Fibroblast of skin of back (primary cell): ENCODE measurements around the gene BMP8A.
A peak's percentile ranks its signal among the peaks of the same experiment; 100 is the strongest.
"Not testable (repeated sequence)": the region's sequence is repeated elsewhere in the genome, so short reads cannot be mapped to it uniquely, and the experiment has no call there.

Experiments used
- DNase-seq: peaks from one replicate; pipeline ENCODE4 v3.0.0-alpha.2; 2013

The BMP8A gene

GRCh38 chr1:39483276-39483675 is 8.2 kb upstream of the BMP8A start:
- DNase-seq: no peak

- no peak for DNase-seq
Observed at GRCh38 chr1:39484564-39484963, 6.9 kb upstream of the BMP8A start.

DNA sequence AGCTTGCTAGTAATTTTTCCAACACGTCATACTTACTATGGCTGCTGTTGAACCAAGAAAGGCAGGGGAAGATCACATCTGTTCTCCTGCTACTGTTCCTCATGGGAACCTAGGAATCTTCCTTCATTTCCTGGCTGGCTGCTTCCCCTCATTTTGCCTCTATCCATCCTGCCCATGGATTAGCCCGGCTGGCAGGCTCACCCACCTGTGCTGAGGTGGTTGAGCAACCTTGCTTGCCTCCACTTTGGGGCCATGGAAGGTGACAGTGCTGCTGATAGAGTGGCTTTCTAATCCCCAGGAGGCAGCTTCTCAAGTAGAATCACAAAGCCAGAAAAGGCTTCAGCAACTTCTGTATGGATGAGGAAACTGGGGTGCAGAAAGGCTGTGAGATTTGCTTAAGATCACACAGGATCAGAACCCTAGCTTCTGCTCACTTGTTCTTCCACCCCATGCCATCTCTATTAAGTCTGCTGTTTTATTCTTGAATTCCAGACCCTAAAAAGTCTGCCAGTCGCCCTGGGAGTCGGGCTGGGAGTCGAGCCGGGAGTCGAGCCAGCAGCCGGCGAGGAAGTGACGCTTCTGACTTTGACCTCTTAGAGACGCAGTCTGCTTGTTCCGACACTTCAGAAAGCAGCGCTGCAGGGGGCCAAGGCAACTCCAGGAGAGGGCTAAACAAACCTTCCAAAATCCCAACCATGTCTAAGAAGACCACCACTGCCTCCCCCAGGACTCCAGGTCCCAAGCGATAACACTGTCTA is 6.2 kb upstream of the BMP8A start:
- DNase-seq: no peak

DNA sequence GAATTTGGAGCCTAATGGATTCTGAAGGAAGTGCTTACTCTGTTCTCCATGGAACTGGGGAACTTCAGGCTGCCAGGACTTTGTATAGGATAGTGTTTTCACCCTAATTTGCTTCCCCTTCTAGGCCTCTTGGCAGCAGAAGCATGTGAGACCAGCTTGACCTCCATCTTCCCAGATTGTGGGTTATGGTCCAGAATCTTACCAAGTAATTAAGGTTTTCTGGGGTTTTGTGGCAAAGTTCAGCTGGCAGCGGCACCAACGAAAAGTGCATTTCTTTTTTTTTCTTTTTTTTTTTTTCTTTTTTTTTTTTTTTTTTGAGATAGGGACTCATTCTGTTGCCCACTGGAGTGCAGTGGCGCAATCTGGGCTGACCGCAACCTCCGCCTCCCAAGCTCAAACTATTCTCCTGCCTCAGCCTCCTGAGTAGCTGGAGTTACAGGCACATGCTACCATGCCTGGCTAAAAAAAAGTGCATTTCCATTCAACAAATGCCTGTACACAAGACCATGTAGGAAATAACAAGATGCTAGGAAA is 3.4 kb upstream of the BMP8A start:
- DNase-seq: no peak

GRCh38 chr1:39488793-39489566 is 2.5 kb upstream of the BMP8A start:
- no peak for DNase-seq

GRCh38 chr1:39489567-39490239 is 1.7 kb upstream of the BMP8A start:
- no peak for DNase-seq

DNA sequence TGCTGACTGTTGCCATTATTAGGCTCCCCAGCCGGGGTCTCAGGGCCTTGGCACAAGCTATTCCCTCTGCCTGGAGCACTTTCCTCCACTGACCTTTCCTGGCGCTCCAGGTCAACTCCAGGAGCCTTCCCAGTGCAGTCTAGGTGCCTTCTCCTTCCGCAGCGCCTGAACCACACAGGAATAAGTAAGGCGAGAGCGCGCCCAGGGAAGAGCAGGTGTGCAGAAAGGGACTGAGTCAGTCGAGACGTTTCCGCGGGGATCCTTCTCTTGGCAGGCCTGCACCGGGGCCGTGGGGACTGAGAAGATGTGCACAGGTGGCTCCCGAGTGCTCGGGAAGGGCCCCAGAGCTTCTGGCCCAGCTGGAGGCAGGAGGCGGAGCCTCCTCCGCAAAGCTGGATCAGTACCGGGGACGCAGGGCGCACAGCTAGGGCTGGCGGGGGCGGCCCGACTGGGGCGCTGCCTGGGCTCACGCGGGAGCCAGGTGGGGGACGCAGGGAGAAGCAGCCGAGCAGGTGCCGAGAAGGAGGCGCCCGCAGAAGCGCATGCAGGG is 765 bp upstream of the BMP8A start:
- DNase-seq: no peak

- DNase-seq: not testable (repeated sequence)
Observed at GRCh38 chr1:39492118-39493042, 944 bp downstream of the BMP8A start.

GRCh38 chr1:39493043-39493810 is 1.8 kb downstream of the BMP8A start:
- DNase-seq: not testable (repeated sequence)

GRCh38 chr1:39494671-39495410 is 3.4 kb downstream of the BMP8A start:
- no peak for DNase-seq

DNA sequence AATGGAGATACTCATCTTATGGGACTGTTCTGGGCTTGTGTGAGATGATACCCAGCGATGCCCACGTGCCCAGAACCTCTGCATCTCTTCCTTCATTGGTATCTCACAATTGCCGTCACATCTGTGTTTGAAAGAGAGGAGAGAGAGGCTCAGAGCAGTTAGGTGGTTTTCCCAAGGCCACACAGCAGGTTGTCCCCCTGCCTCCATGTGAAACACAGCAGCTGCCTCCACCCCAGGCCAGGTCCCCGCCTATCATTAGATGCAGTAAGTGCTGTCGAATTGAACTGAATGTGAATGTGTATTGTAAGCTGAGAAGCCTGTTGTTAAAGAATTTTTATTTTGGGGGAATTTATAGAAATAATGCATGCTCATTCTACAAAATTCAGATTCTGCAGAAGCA is 5.1 kb downstream of the BMP8A start:
- DNase-seq: not testable (repeated sequence)

DNA sequence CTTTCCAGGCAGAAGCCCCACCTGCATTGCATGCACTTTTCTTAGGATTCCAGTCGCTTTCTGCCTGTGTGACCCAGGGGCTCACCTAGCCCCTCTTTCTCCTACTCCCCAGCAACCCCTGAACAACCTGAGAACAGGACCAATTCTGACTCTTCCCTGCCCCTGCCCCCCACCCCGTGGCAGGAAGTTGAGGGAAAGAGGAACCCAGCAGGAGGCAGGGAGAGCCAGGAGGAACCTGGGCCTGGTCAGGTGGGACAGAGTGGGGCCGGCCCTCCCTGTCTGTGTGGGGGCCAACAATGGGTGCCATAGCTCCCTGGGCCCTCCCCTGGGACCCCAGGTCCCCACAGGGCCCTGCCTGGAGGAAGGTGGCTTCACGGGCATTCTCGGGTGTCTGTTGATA is 6.1 kb downstream of the BMP8A start:
- DNase-seq: no peak

- peak; percentile 39 for DNase-seq
Observed at GRCh38 chr1:39498096-39498710, 6.8 kb downstream of the BMP8A start.

DNA sequence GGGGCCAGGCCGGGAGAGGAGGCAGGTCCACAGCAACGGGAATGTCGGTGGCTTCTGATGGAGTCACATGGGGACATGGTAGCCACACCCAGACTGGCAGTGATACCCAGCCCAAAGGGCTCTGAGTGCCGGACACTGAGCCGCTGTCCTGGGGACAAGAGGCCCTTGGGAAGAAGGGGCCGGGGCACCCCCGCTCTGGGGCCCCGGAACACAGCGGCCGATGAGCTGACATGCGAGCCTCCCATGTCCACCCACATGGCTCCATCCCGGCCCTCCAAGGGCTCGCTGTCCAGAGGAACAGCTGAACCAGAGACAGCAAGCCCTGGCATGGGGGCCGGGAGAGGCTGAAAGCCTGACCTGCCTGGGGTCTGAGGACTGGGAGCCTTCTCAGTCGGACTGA is 7.4 kb downstream of the BMP8A start:
- not testable (repeated sequence) for DNase-seq

DNA sequence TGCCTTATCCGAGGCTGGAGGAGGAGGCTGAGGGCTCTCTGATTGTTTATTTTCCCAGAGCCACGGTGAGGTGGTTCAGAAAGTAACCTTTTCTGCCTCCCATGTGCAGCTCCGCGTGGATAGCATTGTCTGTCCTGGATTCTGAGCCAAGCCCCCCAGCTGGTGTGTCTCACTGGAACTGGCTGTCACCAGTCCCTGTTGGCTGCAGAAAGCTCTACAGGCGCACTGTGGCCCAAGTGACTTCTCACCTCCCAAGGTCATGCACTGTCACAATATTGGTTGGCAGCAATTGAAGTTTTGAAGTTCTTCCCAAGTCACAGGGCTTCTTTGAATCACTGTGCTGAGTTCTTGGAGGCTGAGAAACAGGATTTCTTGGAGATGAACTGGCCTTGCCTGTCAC is 8.2 kb downstream of the BMP8A start:
- no peak for DNase-seq

- no peak for DNase-seq
Observed at GRCh38 chr1:39500862-39501389, 9.5 kb downstream of the BMP8A start.

DNA sequence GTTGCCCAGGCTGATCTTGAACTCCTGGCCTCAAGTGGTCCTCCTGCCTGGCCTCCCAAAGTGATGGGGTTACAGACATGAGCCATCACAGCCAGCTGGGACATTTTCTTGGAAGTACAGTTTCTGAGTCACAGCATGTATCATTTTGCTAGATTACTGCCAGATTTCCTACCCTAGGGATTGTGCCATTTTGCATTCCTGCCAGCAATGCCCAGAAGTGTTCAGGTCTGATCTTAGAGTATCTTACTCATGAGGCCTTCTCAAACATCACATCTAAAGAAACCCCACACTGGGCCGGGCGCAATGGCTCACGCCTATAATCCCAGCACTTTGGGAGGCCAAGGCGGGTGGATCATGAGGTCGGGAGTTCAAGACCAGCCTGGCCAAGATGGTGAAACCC is 10.2 kb downstream of the BMP8A start:
- DNase-seq: peak; percentile 59

- not testable (repeated sequence) for DNase-seq
Observed at GRCh38 chr1:39504436-39504835, 13.0 kb downstream of the BMP8A start.

GRCh38 chr1:39505289-39505688 is 13.9 kb downstream of the BMP8A start:
- no peak for DNase-seq
